HG03460 (cell line): Measurements from ENCODE around the gene DCTN1.

Experiments used
- ATAC-seq: cut with Tn5 transposase; IDR thresholded peaks from one replicate; pipeline ENCODE4 v1.9.1; 2021; ENCODE audit not compliant: unreplicated experiment

The DCTN1 gene

GRCh38 chr2:74327627-74328026, 52.5 kb downstream of the DCTN1 start:
- ATAC-seq = no peak

GRCh38 chr2:74327199-74327598, 52.9 kb downstream of the DCTN1 start:
- no peak for ATAC-seq

GRCh38 chr2:74325815-74326214, 54.3 kb downstream of the DCTN1 start:
- ATAC-seq = no peak

GRCh38 chr2:74321737-74322136, 58.4 kb downstream of the DCTN1 start:
- ATAC-seq = no peak

- ATAC-seq = no peak
These were observed 62.4 kb downstream of the DCTN1 start for GRCh38 chr2:74317701-74318100.

GRCh38 chr2:74316627-74317295, 63.4 kb downstream of the DCTN1 start:
- no peak for ATAC-seq

- no peak for ATAC-seq
These were observed 66.0 kb downstream of the DCTN1 start for GRCh38 chr2:74314107-74314506.

GRCh38 chr2:74313497-74313896, 66.6 kb downstream of the DCTN1 start:
- ATAC-seq = no peak

GRCh38 chr2:74312913-74313312, 67.2 kb downstream of the DCTN1 start:
- no peak for ATAC-seq
